Measurements from ENCODE around the gene AHRR. TPM values are rescaled to one million over a fixed set of nuclear protein-coding genes. Genes with fewer than 3 reads are reported as not detected.

The AHRR gene
- total and polyA plus RNA-seq, 2 of the 4 experiments (the other 2 are of a cell fraction) = 15.6 to 37.1 TPM

DNA sequence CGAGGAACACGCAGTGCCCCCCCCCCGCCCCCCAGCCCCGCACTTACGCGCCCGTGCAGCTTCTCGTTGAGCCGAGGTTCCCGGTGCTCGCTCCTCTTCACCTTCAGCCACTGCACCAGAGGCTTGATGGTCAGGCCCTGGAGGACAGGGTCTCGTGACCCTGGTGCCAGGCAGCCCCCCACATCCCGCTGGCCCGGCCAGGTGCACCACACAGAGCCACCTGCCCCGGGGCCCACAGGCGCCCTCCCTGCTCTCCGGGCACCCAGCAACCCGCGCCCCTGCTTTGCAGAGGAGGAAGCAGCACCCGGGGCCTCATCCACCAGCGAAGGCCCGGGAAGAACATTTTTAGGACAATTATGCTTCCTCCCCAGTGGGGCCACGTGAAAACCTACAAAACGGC is 160.5 kb downstream of the AHRR start:
- H3K56ac ChIP-seq (ENCODE audit: extremely low read depth, insufficient read depth, low read length) = no peak overlapping the region
- ChIA-PET CTCF (no interaction called here), POLR2A (ENCODE audit: unreplicated experiment) (no interaction called here)
- H2BK120ac ChIP-seq (ENCODE audit: low read depth, low read length) = no peak overlapping the region
- peaks cover 2% of the 10 kb centered on the region; the same call in 1 of the 2 replicates for H3K27me3 ChIP-seq (ENCODE audit: control insufficient read depth, insufficient read depth, low read length)
- no peak overlapping the region for H3K4ac ChIP-seq (ENCODE audit: low read depth, low read length)
- no peaks in the 10 kb centered on the region for H3K79me1 ChIP-seq (ENCODE audit: low read depth in 1 of 2, low read length in 2 of 2)
- no peaks in the 10 kb centered on the region for H3K36me3 ChIP-seq (ENCODE audit: control insufficient read depth, insufficient read depth, low read length)
- H2AK5ac ChIP-seq (ENCODE audit: low read depth, low read length) = no peak overlapping the region
- H3K23ac ChIP-seq (ENCODE audit: low read depth, low read length) = no peak overlapping the region
- dilution Hi-C loops (cut with HindIII; ENCODE audit: low sequenced_read_pairs, unreplicated experiment) (no loop called here), in situ Hi-C loops (cut with MboI; ENCODE audit: low sequenced_read_pairs) (no loop called here), intact Hi-C loops (cut with micrococcal nuclease) (no loop called here)
- H3K14ac ChIP-seq (replicated peaks; ENCODE audit: low read depth, low read length) = no peak overlapping the region
- WGBS, 2 experiments (ENCODE audit: extremely low coverage in 2 of 2, insufficient read length in 1 of 2) = 92% methylated on average over 2 of the region's 24 CpGs; no CpG with 5 or more reads in 1 of the 2 experiments
- BruUV-seq (replicated peaks) = no TSS peak
- H3K4me1 ChIP-seq (ENCODE audit: control insufficient read depth, insufficient read depth, low read length) = no peaks in the 10 kb centered on the region
- no peak overlapping the region for H3K4me3 ChIP-seq (ENCODE audit: insufficient read depth, low read depth, low read length)
- no peak overlapping the region for H2BK20ac ChIP-seq (ENCODE audit: low read depth, low read length)
- H4K20me1 ChIP-seq (ENCODE audit: insufficient read depth, low read length) = no peaks in the 10 kb centered on the region; the same call in 1 of the 2 replicates
- no peak overlapping the region for H4K91ac ChIP-seq (ENCODE audit: insufficient read depth, low read depth, low read length)
- no peak overlapping the region for H2AK9ac ChIP-seq (replicated peaks; ENCODE audit: low read depth, low read length, poor library complexity)
- no peak overlapping the region for H3K9ac ChIP-seq (ENCODE audit: low read depth, low read length)
- no peak for DNase-seq
- H2AFZ ChIP-seq (replicated peaks; ENCODE audit: low read length, poor library complexity) = no peak overlapping the region
- TF ChIP-seq RCOR1 (IDR thresholded peaks at IDR 0.05; ENCODE audit: insufficient replicate concordance, low read length) (no peak), POLR2A (IDR thresholded peaks at IDR 0.05; ENCODE audit: low read depth, low read length) (no peak), FOS (IDR thresholded peaks at IDR 0.05; ENCODE audit: low read depth, low read length) (no peak), RAD21 (IDR thresholded peaks at IDR 0.05; ENCODE audit: low read length) (no peak), CEBPB (IDR thresholded peaks at IDR 0.05; ENCODE audit: low read depth, low read length) (no peak), BHLHE40 (IDR thresholded peaks at IDR 0.05; ENCODE audit: low read depth, low read length) (no peak), CHD1 (IDR thresholded peaks at IDR 0.05; ENCODE audit: low read depth, low read length) (no peak), MXI1 (IDR thresholded peaks at IDR 0.05; ENCODE audit: borderline replicate concordance, low read depth, low read length) (no peak)
- no peak overlapping the region for H3K27ac ChIP-seq (ENCODE audit: insufficient read depth, low read length)
- ATAC-seq (ENCODE audit: low read depth) = no peak
- no peak overlapping the region for H3K4me2 ChIP-seq (ENCODE audit: low read depth, low read length)
- no peak overlapping the region for H2BK5ac ChIP-seq (ENCODE audit: low read depth, low read length, poor library complexity, severe bottlenecking)
- no peaks in the 10 kb centered on the region for H3K9me3 ChIP-seq (ENCODE audit: control insufficient read depth, insufficient read depth, low read length)
- H2BK15ac ChIP-seq (ENCODE audit: low read depth, low read length) = no peak overlapping the region
- no peak overlapping the region for H4K8ac ChIP-seq (ENCODE audit: low read depth in 2 of 2, low read length in 2 of 2)
- no peak overlapping the region for H3K18ac ChIP-seq (ENCODE audit: low read depth, low read length)
- H4K5ac ChIP-seq (ENCODE audit: low read depth, low read length) = no peak overlapping the region
- H3K9me1 ChIP-seq (ENCODE audit: insufficient read depth, low read length) = no peaks in the 10 kb centered on the region
